RWPE2 (cell line): Measurements from ENCODE around the gene CCDC85A.

Experiments used
- ATAC-seq: fragments of 200-7000 bp; cut with Tn5 transposase; 3 replicates; pipeline ENCODE4 v1.9.1; 2021; ENCODE audit warnings: low read depth
- DNase-seq: peaks from one replicate; pipeline ENCODE4 v3.0.0-alpha.2; 2020; ENCODE audit warnings: low spot score
- H3K27ac ChIP-seq: fragments of 450-650 bp; 2 replicates; pipeline ENCODE4 v1.5.1; 2017; ENCODE audit warnings: mild to moderate bottlenecking; ENCODE audit not compliant: poor library complexity, severe bottlenecking
- H3K27me3 ChIP-seq: fragments of 250-450 bp; sonication (Bioruptor Pico); 2 replicates; pipeline ENCODE4 v1.5.1; 2021; ENCODE audit warnings: mild to moderate bottlenecking, moderate library complexity; ENCODE audit not compliant: insufficient read depth, poor library complexity, severe bottlenecking
- H3K36me3 ChIP-seq: fragments of 250-450 bp; sonication (Bioruptor Pico); 2 replicates; pipeline ENCODE4 v1.5.1; 2020; ENCODE audit warnings: low read depth, mild to moderate bottlenecking, moderate library complexity
- H3K4me1 ChIP-seq: fragments of 250-450 bp; sonication (Bioruptor Pico); 2 replicates; pipeline ENCODE4 v1.5.1; 2021; ENCODE audit warnings: mild to moderate bottlenecking, moderate library complexity; ENCODE audit not compliant: insufficient read depth, poor library complexity, severe bottlenecking
- H3K4me3 ChIP-seq: fragments of 250-450 bp; sonication (Bioruptor Pico); 2 replicates; pipeline ENCODE4 v1.5.1; 2021; ENCODE audit warnings: mild to moderate bottlenecking, moderate library complexity; ENCODE audit not compliant: severe bottlenecking
- H3K9me3 ChIP-seq: fragments of 250-450 bp; sonication (Bioruptor Pico); 2 replicates; pipeline ENCODE4 v1.5.1; 2021; ENCODE audit warnings: mild to moderate bottlenecking, moderate library complexity; ENCODE audit not compliant: severe bottlenecking
- TF ChIP-seq, protein P1 (sequence below): fragments of 450-650 bp; IDR thresholded peaks from one replicate; pipeline ENCODE4 v1.5.1; 2017; ENCODE audit warnings: mild to moderate bottlenecking, moderate library complexity; ENCODE audit not compliant: poor library complexity, severe bottlenecking

Gene CCDC85A

DNA sequence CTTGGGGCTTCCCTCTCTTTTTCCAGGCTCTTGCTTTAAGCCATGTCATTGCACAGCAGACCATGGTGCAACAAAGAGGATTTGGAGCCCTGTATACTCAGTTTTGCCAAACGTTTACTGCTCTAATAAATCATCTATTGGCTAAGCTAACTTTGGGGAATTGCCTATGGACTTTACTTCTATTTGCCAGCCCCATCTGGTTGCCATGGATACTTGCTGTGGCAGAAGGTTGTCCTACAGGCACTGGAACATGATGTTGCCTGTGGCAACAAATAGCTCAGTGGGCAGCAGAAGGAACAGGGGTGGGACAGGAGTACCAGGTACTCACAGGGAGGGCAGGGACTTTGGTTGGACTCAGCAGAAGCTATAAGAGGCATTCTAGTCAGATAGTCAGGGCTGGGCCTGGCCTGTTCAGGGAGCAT is 129.7 kb downstream of the CCDC85A start:
- DNase-seq (no peak), ATAC-seq (no peak)
- Histone ChIP-seq H3K4me3 (no peak overlapping the region), H3K4me1 (no peaks in the 10 kb centered on the region), H3K9me3 (no peaks in the 10 kb centered on the region), H3K27me3 (no peaks in the 10 kb centered on the region), H3K27ac (no peak overlapping the region), H3K36me3 (no peaks in the 10 kb centered on the region)
- TF ChIP-seq, protein P1, sequence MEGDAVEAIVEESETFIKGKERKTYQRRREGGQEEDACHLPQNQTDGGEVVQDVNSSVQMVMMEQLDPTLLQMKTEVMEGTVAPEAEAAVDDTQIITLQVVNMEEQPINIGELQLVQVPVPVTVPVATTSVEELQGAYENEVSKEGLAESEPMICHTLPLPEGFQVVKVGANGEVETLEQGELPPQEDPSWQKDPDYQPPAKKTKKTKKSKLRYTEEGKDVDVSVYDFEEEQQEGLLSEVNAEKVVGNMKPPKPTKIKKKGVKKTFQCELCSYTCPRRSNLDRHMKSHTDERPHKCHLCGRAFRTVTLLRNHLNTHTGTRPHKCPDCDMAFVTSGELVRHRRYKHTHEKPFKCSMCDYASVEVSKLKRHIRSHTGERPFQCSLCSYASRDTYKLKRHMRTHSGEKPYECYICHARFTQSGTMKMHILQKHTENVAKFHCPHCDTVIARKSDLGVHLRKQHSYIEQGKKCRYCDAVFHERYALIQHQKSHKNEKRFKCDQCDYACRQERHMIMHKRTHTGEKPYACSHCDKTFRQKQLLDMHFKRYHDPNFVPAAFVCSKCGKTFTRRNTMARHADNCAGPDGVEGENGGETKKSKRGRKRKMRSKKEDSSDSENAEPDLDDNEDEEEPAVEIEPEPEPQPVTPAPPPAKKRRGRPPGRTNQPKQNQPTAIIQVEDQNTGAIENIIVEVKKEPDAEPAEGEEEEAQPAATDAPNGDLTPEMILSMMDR, result no peak

DNA sequence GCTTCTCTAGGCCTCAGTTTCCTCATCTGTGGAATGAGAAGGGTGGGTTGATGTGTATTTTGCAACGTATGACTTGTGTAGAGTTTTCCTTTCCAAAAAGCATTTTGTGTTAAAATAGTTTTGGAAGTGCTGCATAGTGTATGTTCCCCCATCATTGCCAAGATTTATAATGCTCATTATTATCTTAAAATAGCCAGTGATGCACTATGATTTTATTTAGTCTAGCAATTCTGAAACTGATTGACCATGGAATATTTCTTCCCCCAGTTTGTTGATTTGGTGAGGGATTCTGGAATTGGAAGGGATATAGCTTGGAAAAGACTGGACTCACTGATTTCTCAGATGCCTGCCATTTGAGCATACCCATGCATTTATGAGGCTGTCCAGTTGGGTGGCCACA is 130.6 kb downstream of the CCDC85A start:
- H3K36me3 ChIP-seq, result no peaks in the 10 kb centered on the region
- no peaks in the 10 kb centered on the region for H3K27me3 ChIP-seq
- ATAC-seq, result no peak
- no peak overlapping the region for H3K27ac ChIP-seq
- no peak for DNase-seq
- TF ChIP-seq, protein P1, result no peak
- no peaks in the 10 kb centered on the region for H3K4me1 ChIP-seq
- H3K9me3 ChIP-seq, result no peaks in the 10 kb centered on the region
- H3K4me3 ChIP-seq, result no peak overlapping the region

GRCh38 chr2:56314796-56315195 is 131.0 kb downstream of the CCDC85A start:
- no peaks in the 10 kb centered on the region for H3K36me3 ChIP-seq
- DNase-seq (no peak), ATAC-seq (no peak)
- TF ChIP-seq, protein P1, result no peak
- no peaks in the 10 kb centered on the region for H3K27me3 ChIP-seq
- H3K4me3 ChIP-seq, result no peak overlapping the region
- no peak overlapping the region for H3K27ac ChIP-seq
- no peaks in the 10 kb centered on the region for H3K9me3 ChIP-seq
- no peaks in the 10 kb centered on the region for H3K4me1 ChIP-seq

GRCh38 chr2:56315376-56315775 is 131.6 kb downstream of the CCDC85A start:
- DNase-seq (no peak), ATAC-seq (no peak)
- Histone ChIP-seq H3K27me3 (no peaks in the 10 kb centered on the region), H3K36me3 (no peaks in the 10 kb centered on the region), H3K27ac (no peak overlapping the region), H3K4me1 (no peaks in the 10 kb centered on the region), H3K9me3 (no peaks in the 10 kb centered on the region), H3K4me3 (no peak overlapping the region)
- TF ChIP-seq, protein P1, result no peak

DNA sequence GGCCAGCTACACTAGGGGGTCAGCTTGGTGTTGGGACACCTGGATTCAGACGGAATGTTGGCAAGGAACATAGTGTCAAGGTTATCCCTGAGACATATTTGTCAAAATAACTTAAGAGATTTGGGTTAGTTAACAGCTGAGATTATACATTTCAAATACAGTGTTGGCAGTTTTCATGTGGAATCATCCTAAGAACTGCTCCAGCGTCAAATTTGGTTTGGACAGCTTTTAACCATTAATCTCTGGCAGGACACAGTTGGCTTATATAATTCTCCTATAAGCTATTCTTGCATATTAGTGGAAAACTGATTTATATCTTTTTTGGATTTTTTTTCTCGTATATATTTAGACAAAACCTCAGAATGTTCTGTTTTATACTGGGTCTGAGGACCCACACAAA is 132.2 kb downstream of the CCDC85A start:
- Histone ChIP-seq H3K9me3 (no peaks in the 10 kb centered on the region), H3K36me3 (no peaks in the 10 kb centered on the region), H3K27ac (no peak overlapping the region), H3K4me1 (no peaks in the 10 kb centered on the region), H3K4me3 (no peak overlapping the region), H3K27me3 (no peaks in the 10 kb centered on the region)
- ATAC-seq, result no peak
- no peak for DNase-seq
- TF ChIP-seq, protein P1, result no peak
